Esophagus squamous epithelium (tissue), 4 donors: ENCODE results near the gene AVP.
"Not testable (repeated sequence)": the region's sequence is repeated elsewhere in the genome, so short reads cannot be mapped to it uniquely, and the experiment has no call there.

Experiments
- CTCF ChIP-seq, 6 experiments: fragments of 450-650 bp in 4 of 6; fragments of 200-600 bp in 2 of 6; sonication (generic) in 2 of 6; IDR thresholded peaks; one replicate each; pipeline ENCODE4 v1.5.1; 2016 to 2019; ENCODE audit warnings: antibody characterized with exemption in 6 of 6, mild to moderate bottlenecking in 4 of 6, moderate library complexity in 4 of 6
- POLR2A ChIP-seq, 4 donors: fragments of 450-650 bp; IDR thresholded peaks; one replicate each; pipeline ENCODE4 v1.6.1; 2017; ENCODE audit warnings: antibody characterized with exemption in 4 of 4, mild to moderate bottlenecking in 4 of 4, moderate library complexity in 3 of 4

GRCh38 chr20:3064119-3064518 lies 20.4 kb downstream of the AVP start:
- TF ChIP-seq CTCF, POLR2A (IDR thresholded peaks at IDR 0.05): not testable (repeated sequence)
